HG03025 (cell line): Measurements from ENCODE around the gene CT45A3.
"Not testable (repeated sequence)": the region's sequence is repeated elsewhere in the genome, so short reads cannot be mapped to it uniquely, and the experiment has no call there.

Source experiments
- ATAC-seq: cut with Tn5 transposase; IDR thresholded peaks from one replicate; pipeline ENCODE4 v1.9.1; 2021; ENCODE audit warnings: mild to moderate bottlenecking, moderate library complexity; ENCODE audit not compliant: unreplicated experiment, low FRiP score

The CT45A3 gene, protein sequence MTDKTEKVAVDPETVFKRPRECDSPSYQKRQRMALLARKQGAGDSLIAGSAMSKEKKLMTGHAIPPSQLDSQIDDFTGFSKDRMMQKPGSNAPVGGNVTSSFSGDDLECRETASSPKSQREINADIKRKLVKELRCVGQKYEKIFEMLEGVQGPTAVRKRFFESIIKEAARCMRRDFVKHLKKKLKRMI

DNA sequence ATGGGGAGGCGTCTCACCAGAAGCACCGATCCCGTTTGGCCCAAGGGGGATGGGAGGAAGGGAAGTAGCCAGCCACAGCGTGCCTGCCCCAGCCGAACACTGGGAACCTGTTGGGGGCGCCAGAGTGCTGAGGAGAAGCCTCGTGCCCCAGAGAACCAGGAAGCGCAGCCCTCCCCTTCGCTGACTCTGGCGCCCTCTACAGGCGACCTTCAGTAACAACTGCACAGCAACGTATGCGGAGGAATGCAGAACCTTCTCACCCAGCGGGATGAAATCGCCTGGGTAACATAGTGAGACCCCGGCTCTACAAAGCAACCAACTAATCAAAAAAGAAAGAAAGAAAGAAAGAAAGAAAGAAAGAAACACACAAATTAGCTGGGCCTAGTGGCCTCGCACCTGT lies at the start of gene CT45A3:
CT45A3 (minus strand) TSS at position 101 of the 400 bp plus-strand sequence. CDS start 3,747 bp downstream, outside the sequence.
- not testable (repeated sequence) for ATAC-seq

DNA sequence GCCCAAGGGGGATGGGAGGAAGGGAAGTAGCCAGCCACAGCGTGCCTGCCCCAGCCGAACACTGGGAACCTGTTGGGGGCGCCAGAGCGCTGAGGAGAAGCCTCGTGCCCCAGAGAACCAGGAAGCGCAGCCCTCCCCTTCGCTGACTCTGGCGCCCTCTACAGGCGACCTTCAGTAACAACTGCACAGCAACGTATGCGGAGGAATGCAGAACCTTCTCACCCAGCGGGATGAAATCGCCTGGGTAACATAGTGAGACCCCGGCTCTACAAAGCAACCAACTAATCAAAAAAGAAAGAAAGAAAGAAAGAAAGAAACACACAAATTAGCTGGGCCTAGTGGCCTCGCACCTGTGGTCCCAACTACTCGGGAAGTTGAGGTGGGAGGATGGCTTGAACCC lies 34.7 kb upstream of the CT45A3 start, which contains the start of gene CT45A6:
CT45A6 (minus strand) TSS at position 101 of the 400 bp plus-strand sequence. CDS start 3,794 bp downstream, outside the sequence.
- not testable (repeated sequence) for ATAC-seq

DNA sequence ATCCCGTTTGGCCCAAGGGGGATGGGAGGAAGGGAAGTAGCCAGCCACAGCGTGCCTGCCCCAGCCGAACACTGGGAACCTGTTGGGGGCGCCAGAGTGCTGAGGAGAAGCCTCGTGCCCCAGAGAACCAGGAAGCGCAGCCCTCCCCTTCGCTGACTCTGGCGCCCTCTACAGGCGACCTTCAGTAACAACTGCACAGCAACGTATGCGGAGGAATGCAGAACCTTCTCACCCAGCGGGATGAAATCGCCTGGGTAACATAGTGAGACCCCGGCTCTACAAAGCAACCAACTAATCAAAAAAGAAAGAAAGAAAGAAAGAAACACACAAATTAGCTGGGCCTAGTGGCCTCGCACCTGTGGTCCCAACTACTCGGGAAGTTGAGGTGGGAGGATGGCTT lies 17.4 kb upstream of the CT45A3 start, which contains the start of gene CT45A5:
CT45A5 (minus strand) TSS at position 101 of the 400 bp plus-strand sequence. CDS start 3,774 bp downstream, outside the sequence.
- ATAC-seq = not testable (repeated sequence)

DNA sequence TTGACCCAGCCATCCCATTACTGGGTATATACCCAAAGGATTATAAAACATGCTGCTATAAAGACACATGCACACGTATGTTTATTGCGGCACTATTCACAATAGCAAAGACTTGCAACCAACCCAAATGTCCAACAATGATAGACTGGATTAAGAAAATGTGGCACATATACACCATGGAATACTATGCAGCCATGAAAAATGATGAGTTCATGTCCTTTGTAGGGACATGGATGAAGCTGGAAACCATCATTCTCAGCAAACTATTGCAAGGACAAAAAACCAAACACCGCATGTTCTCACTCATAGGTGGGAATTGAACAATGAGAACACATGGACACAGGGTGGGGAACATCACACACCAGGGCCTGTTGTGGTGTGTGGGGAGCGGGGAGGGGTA lies 23.3 kb downstream of the CT45A3 start:
- ATAC-seq = not testable (repeated sequence)

DNA sequence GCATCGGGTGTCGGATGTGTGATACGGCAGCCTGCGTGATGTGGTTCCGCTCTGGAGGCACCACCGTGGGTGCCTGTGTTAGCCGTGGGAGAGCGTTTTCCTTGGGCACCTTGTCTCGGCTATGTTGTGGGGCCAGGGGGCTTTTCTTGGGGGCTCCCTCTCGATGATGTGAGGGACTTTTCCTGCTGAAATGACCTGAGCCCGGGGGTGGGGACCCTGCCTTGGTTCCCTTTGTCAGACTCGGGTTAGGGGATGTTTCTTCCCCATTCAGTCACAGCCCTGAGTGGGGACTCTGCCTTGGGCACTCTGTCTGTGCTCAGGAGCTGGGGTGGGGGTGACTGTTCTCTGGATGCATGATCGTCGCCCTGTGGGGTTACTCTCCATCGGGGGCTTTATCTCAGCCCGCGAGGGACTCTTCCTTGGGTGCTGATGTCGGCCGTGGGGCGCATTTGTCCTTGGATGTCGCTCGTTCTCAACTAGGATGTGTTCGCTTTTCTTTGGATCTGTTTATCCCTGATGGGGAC lies 26.7 kb downstream of the CT45A3 start:
- no peak for ATAC-seq

DNA sequence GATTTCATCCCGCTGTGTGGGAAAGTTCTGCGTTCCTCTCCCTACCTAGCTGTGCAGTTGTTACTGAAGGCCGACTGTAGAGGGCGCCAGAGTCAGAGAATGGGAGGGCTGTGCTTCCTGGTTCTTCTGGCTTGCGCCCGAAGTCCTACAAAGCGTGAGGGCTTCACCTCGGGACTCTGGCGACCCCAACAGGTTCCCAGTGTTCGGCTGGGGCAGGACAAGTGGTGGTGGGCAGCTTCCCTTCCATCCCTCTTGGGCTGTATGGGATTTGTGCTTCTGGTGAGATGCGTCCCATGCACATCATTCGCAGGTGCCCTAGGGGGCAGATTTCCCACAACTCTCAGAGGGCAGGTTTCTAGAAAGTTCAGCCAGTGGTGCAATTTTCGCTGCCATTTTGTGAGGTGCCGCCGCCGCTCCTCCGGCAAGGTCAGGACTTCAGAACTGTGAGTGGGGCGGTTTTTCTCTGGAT lies 27.3 kb downstream of the CT45A3 start:
- peak; percentile 57 for ATAC-seq

DNA sequence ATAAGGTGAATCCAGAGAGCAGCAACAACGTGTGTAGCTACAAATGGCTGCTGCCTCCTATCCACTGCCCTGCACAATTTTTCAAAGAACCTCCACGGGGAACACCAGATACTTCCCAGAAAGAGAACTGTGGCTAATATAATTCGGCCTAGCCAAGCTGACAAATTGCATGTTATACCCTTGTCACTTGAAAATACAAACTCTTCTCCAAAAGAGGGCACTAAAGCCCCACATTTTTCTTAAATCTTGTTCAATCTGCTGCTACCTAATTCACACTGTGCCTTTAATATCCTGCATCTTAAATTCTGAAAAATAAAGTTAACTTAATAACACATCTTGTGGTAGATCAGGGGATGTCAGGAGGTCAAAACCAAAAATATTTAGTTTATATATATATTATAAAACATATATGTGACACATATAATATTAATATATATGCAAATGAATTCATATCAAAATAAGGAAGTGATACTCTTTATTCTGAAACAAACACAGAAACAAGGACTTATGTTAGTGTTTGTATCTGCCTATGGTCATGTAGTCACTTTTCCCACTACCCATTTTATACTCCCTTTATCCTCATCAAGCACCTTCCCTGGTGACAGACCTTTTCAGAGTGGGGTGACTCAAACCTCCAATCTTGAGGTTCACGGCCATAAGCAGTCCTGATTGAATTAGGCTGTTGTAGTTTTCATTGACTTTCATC lies 30.5 kb downstream of the CT45A3 start:
- ATAC-seq = no peak

DNA sequence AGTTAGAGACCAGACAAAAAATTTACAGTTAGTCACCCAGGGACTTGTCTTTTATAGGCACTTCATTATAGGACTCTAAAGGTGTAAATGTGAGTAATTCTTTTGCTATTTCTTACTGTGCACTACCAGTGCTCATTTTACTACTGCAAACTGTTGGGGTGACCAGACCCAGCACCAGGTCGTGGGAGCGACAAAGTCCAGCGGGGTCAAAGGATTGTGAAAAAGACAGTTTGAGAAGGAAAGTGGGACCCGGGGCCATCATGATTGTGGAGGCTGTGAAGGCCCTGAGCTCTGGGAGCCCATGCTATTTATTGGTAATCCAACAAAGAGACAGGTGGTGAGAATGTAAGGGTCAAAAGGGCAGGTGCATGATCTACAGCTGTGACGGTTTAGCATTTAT lies 33.3 kb downstream of the CT45A3 start:
- ATAC-seq = not testable (repeated sequence)

DNA sequence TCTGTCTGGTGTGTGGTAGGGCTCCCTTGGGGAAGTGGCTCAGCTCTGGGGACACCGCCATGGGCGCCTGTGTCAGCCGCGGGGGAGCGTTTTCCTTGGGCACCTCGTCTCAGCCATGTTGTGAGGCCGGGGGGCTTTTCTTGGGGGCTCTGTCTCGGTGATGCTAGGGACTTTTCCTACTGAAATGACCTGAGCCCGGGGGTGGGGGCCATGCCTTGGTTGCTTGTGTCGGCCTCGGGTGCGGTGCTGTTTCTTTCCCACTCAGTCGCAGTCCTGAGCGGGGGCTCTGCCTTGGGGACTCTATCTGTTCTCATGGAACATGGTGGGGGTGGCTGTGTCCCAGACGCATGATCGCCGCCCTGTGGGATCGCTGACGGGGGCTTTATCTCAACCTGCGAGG lies 54.2 kb downstream of the CT45A3 start:
- no peak for ATAC-seq

DNA sequence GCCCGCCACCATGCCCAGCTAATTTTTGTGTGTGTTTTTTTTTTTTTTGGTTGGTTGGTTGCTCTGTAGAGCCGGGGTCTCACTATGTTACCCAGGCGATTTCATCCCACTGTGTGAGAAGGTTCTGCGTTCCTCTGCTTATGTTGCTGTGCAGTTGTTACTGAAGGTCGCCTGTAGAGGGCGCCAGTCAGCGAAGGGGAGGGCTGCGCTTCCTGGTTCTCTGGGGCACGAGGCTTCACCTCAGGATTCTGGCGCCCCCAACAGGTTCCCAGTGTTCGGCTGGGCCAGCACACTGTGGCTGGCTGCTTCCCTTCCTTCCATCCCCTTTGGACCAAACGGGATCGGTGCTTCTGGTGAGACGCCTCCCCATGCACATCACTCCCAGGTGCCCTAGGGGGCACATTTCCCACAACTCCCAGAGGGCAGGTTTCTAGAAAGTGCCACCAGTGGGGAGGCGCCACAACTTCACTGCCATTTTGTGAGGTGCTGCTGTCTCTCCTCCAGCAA lies 54.8 kb downstream of the CT45A3 start, which contains the start of gene CT45A1:
CT45A1 (plus strand) TSS at position 457 of the 507 bp plus-strand sequence. CDS start 5,302 bp downstream, outside the sequence.
- ATAC-seq = not testable (repeated sequence)
